ENCODE results near the gene MAGEA8.

DNA sequence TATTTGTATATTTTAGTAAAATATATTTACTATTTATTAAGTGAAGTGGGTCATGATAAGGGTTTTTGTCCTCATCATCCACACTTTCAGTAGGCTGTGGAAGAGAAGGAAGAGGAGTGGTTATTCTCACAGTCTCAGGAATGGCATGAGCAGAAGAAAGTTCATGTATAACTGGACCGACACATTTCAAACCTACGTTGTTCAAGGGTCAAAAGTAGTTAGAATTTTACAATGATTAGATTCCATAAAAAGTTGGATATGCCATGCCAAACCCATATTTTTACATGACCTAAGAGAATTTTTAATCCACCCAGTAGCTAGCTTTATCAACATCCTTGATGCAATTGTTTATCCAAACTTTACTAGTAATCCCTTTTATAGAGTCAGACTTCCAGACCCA, 15.6 kb upstream of the MAGEA8 start:
- TF ChIP-seq, protein P1, sequence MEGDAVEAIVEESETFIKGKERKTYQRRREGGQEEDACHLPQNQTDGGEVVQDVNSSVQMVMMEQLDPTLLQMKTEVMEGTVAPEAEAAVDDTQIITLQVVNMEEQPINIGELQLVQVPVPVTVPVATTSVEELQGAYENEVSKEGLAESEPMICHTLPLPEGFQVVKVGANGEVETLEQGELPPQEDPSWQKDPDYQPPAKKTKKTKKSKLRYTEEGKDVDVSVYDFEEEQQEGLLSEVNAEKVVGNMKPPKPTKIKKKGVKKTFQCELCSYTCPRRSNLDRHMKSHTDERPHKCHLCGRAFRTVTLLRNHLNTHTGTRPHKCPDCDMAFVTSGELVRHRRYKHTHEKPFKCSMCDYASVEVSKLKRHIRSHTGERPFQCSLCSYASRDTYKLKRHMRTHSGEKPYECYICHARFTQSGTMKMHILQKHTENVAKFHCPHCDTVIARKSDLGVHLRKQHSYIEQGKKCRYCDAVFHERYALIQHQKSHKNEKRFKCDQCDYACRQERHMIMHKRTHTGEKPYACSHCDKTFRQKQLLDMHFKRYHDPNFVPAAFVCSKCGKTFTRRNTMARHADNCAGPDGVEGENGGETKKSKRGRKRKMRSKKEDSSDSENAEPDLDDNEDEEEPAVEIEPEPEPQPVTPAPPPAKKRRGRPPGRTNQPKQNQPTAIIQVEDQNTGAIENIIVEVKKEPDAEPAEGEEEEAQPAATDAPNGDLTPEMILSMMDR (IDR thresholded peaks at IDR 0.05): no peak
- TF ChIP-seq POLR2A (IDR thresholded peaks at IDR 0.05): no peak

Measured in body of pancreas (tissue), 4 donors.